ENCODE data around the gene DOK7. TPM values are rescaled to one million over a fixed set of nuclear protein-coding genes. Genes with fewer than 3 reads are reported as not detected.

Gene DOK7
- total and polyA plus RNA-seq, 9 donors, result 0.19 to 33.4 (median 2.2) TPM; not detected in 3

DNA sequence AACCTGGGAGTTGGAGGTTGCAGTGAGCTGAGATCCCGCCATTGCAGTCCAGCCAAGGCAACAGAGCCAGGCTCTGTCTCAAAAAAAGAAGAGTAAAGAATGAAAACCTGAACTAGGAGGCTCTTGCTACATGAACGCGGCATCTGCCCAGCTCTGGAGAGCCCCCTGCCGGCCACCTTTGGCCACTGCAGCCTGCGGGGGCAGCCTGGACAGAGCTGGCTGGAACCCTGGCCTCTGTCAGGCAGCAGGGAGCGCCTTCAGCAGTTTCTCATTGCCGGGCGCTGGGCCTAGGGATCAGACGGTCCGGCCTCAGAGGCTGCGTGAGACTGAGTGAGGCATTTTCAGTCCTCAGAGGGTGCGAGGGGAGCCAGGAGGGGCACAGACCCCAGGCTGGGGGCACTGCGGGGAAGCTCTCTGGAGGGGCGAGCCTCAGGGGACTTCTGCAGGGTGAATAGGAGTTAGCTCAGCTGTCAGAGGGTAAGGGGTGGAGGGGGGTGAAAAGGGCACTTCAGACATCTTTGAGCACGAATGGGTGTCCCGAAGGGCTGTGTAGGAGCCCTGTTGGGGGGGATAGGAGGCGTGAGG, 17.5 kb downstream of the DOK7 start:
- H3K36me3 ChIP-seq, result no peaks in the 10 kb centered on the region
- no peaks in the 10 kb centered on the region for H3K27me3 ChIP-seq
- H3K4me3 ChIP-seq, result no peak overlapping the region
- intact Hi-C loops (cut with DNase I), result no loop called here
- H3K9me3 ChIP-seq, result no peaks in the 10 kb centered on the region
- no peak overlapping the region for H3K27ac ChIP-seq
- no peaks in the 10 kb centered on the region for H3K4me1 ChIP-seq (ENCODE audit: insufficient read depth)
- no peak for TF ChIP-seq POLR2A (IDR thresholded peaks at IDR 0.05)
- no peak for TF ChIP-seq EP300 (IDR thresholded peaks at IDR 0.05)
- TF ChIP-seq, protein P1, sequence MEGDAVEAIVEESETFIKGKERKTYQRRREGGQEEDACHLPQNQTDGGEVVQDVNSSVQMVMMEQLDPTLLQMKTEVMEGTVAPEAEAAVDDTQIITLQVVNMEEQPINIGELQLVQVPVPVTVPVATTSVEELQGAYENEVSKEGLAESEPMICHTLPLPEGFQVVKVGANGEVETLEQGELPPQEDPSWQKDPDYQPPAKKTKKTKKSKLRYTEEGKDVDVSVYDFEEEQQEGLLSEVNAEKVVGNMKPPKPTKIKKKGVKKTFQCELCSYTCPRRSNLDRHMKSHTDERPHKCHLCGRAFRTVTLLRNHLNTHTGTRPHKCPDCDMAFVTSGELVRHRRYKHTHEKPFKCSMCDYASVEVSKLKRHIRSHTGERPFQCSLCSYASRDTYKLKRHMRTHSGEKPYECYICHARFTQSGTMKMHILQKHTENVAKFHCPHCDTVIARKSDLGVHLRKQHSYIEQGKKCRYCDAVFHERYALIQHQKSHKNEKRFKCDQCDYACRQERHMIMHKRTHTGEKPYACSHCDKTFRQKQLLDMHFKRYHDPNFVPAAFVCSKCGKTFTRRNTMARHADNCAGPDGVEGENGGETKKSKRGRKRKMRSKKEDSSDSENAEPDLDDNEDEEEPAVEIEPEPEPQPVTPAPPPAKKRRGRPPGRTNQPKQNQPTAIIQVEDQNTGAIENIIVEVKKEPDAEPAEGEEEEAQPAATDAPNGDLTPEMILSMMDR (IDR thresholded peaks at IDR 0.05), result peak; percentile 61 to 73 (median 67)
- 10 to 16% (median 15%) methylated on average over 16 to 17 of the region's 17 CpGs for WGBS, 3 donors
- peak; percentile 47 to 89 (median 71) for DNase-seq

DNA sequence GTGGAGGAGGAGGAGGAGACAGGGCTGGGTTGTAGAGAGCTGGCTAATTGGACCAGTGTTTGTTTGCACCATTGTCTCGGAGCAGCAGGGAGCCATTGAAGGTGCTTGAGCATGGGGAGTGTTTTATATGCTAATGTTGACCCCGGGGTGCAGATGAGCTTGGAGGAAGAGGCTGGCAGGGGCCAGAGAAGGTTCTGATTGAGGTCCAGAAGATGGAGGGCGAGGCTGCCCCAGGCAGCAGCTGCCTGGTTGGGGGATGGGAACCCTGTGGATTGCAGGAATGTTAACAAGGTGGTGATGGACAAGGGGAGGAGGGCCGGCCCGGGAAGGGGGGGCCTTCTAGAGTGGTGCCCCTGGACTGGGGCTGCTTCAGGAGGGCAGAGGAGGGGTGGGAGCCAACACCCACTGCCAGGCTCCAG, 18.0 kb downstream of the DOK7 start:
- Histone ChIP-seq H3K9me3 (no peaks in the 10 kb centered on the region), H3K4me1 (ENCODE audit: insufficient read depth) (no peaks in the 10 kb centered on the region), H3K4me3 (no peak overlapping the region), H3K36me3 (no peaks in the 10 kb centered on the region), H3K27ac (no peak overlapping the region), H3K27me3 (no peaks in the 10 kb centered on the region)
- no peak for DNase-seq
- intact Hi-C loops (cut with DNase I), result no loop called here
- TF ChIP-seq, protein P1 (IDR thresholded peaks at IDR 0.05), result no peak
- no peak for TF ChIP-seq EP300 (IDR thresholded peaks at IDR 0.05)
- 49 to 51% (median 50%) methylated on average over 5 of the region's 5 CpGs for WGBS, 3 donors

DNA sequence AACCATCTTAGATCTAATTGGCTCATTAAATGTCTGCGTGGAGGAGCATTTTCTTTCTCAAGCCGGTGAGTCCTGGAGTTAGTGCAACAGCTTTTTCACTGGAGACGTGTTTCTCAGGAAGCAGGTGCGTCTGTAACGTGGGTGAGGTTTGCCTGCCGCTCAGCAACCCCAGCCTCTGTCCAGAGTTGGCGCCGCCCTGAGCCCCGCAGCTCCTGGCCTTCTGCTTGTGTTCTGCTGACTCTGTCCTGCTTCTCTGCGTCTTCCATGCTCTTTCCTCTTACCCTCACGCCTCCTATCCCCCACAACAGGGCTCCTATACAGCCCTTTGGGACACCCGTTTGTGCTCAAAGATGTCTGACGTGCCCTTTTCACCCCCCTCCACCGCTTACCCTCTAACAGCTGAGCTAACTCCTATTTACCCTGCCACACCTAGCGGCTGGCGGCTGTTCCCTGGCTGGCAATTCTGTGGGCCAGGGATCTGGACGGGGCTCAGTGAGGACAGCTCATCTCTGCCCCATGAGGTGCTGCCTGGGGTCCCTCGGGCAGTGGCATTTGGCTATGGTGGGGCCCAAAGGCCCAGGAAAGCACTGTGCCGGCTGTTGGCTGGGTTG, 18.8 kb downstream of the DOK7 start:
- H3K27me3 ChIP-seq, result no peaks in the 10 kb centered on the region
- no peak for DNase-seq
- no peak overlapping the region for H3K27ac ChIP-seq
- H3K9me3 ChIP-seq, result no peaks in the 10 kb centered on the region
- no peaks in the 10 kb centered on the region for H3K4me1 ChIP-seq (ENCODE audit: insufficient read depth)
- WGBS, 3 donors, result 81 to 85% (median 82%) methylated on average over 19 of the region's 19 CpGs
- intact Hi-C loops (cut with DNase I), result no loop called here
- no peak overlapping the region for H3K4me3 ChIP-seq
- TF ChIP-seq, protein P1 (IDR thresholded peaks at IDR 0.05), result no peak
- TF ChIP-seq EP300 (IDR thresholded peaks at IDR 0.05), result no peak
- no peak for TF ChIP-seq POLR2A (IDR thresholded peaks at IDR 0.05)
- no peaks in the 10 kb centered on the region for H3K36me3 ChIP-seq

DNA sequence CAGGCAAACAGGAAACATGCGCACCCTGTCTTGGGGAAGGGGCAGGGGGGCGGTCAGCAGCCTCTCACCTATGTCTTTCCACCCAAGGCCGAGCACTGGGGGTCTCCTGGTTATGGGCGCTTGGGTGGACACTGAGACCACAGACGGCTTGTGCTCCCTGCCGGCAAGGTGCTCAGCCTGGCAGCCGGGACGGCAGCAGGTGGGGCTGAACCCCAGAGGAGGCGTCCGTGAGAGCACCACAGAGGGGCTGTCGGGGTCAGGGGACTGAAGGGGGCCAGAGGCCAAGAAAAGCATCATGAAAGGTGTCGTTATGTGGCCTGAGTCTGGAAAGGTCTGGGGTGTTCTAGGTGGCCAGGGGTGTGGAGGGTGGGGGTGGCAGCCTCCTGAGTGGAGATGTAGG, 19.6 kb downstream of the DOK7 start:
- 83 to 91% (median 87%) methylated on average over 11 to 12 of the region's 12 CpGs for WGBS, 3 donors
- no peaks in the 10 kb centered on the region for H3K27me3 ChIP-seq
- no peaks in the 10 kb centered on the region for H3K9me3 ChIP-seq
- intact Hi-C loops (cut with DNase I), result no loop called here
- no peaks in the 10 kb centered on the region for H3K36me3 ChIP-seq
- no peaks in the 10 kb centered on the region for H3K4me1 ChIP-seq (ENCODE audit: insufficient read depth)
- no peak overlapping the region for H3K4me3 ChIP-seq
- TF ChIP-seq, protein P1 (IDR thresholded peaks at IDR 0.05), result no peak
- TF ChIP-seq POLR2A (IDR thresholded peaks at IDR 0.05), result no peak
- H3K27ac ChIP-seq, result no peak overlapping the region
- no peak for DNase-seq
